Heart right ventricle (tissue), 16 donors: ENCODE measurements around the gene LMBR1. TPM values are rescaled to one million over a fixed set of nuclear protein-coding genes. Genes with fewer than 3 reads are reported as not detected.
"Not testable (repeated sequence)": the region's sequence is repeated elsewhere in the genome, so short reads cannot be mapped to it uniquely, and the experiment has no call there.

ENCODE experiments used
- ATAC-seq, 8 donors: fragments of 200-7000 bp; cut with Tn5 transposase; one replicate each; pipeline ENCODE4 v1.9.1; 2020; ENCODE audit warnings: mild to moderate bottlenecking in 8 of 8, moderate library complexity in 8 of 8, moderate number of reproducible peaks in 1 of 8
- DNase-seq, 2 donors: peaks; one replicate each; pipeline ENCODE4 v3.0.0-alpha.2; 2020
- H3K27ac ChIP-seq, 10 donors: fragments of 200-600 bp; sonication (generic) in 2 of 10; one replicate each; pipeline versions ENCODE4 v1.5.0 to v1.8.0; 2020 to 2022; ENCODE audit warnings: mild to moderate bottlenecking in 3 of 10
- H3K27me3 ChIP-seq, 7 donors: fragments of 200-600 bp; one replicate each; pipeline ENCODE4 v1.8.0; 2021 to 2022; ENCODE audit warnings: mild to moderate bottlenecking in 2 of 7
- H3K36me3 ChIP-seq, 9 donors: fragments of 200-600 bp; sonication (generic) in 1 of 9; one replicate each; pipeline versions ENCODE4 v1.5.0 to v1.8.0; 2020 to 2022; ENCODE audit warnings: mild to moderate bottlenecking in 2 of 9
- H3K4me1 ChIP-seq, 9 donors: fragments of 200-600 bp; sonication (generic) in 1 of 9; one replicate each; pipeline versions ENCODE4 v1.5.0 to v1.8.0; 2020 to 2022; ENCODE audit warnings: mild to moderate bottlenecking in 4 of 9
- H3K4me3 ChIP-seq, 10 donors: fragments of 200-600 bp; sonication (generic) in 2 of 10; one replicate each; pipeline versions ENCODE4 v1.5.0 to v1.8.0; 2020 to 2022; ENCODE audit warnings: mild to moderate bottlenecking in 7 of 10, moderate library complexity in 2 of 10
- H3K9me3 ChIP-seq, 11 donors: fragments of 200-600 bp in 10 of 11; sonication (generic) in 2 of 11; one replicate each; pipeline versions ENCODE4 v1.5.0 to v1.8.0; 2013 to 2022; ENCODE audit warnings: mild to moderate bottlenecking in 2 of 11, control low read depth in 1 of 11, moderate library complexity in 1 of 11
- CTCF ChIP-seq, 9 donors: fragments of 200-600 bp; sonication (generic) in 2 of 9; IDR thresholded peaks; one replicate each; pipeline versions ENCODE4 v1.5.0 to v1.8.0; 2021 to 2022; ENCODE audit warnings: antibody characterized with exemption in 9 of 9, mild to moderate bottlenecking in 5 of 9, moderate library complexity in 1 of 9
- WGBS, 2 donors: extraction: QIAGEN DNeasy Blood & Tissue Kit; methylation state at CpG; one replicate each; pipeline ENCODE4 v1.1.7; 2013; ENCODE audit warnings: inconsistent platforms in 1 of 2; 5-methylcytosine and 5-hydroxymethylcytosine counted together
- intact Hi-C, 10 donors: fragments of 100-400 bp; cut with DNase I; formaldehyde crosslinking; loops; one replicate each; pipeline versions ENCODE4 v1.11.1 to v1.14.2; 2022
- polyA plus RNA-seq, 2 donors: library from polyadenylated mRNA; stranded (reverse); fragments of 200-250 nt; gene quantifications; one replicate each; pipeline ENCODE4 v1.2.3, GENCODE V29; 2013
- total RNA-seq, 10 donors: library from RNA; stranded (reverse); fragmentation: NEBNext Ultra II Directional in 3 of 10; extraction: Animal tissue kit (Norgen Biotek cat#: 25700) in 3 of 10; gene quantifications; one replicate each; pipeline versions ENCODE4 v1.2.1 to v1.2.4, GENCODE V29; 2021 to 2023
- donor health status: Arrhythmogenic right ventricular cardiomyopathy.
- donor health status: ischemic (EF 13 %, LVEDD 7.1; RV severe dilation, severe dysfunction).
- donor health status: healthy with polysubstance abuse.
- donor health status: DM: no; HTN: yes; CAD: no.
- donor health status: DM: no; HTN: no; CAD: no.
- donor health status: ischemic (EF 25% LVEDD 6.9; RV normal size, moderate dysfunction).
- donor health status: ischemic (EF 25% LVEDD 5.7; RV mildly dilated, moderate dysfunction).
- donor health status: healthy.
- donor health status: DM: yes; HTN: yes; CAD: no.
- donor health status: Ischemic cardiomyopathy.
- donor health status: ischemic (EF 35%, LVEDD 5.7; RV mildly dilated, moderate dysfunction).
- donor health status: nonischemic (EF 11% LVEDD 7.7; RV severe dilation, severe dysfunction).
- donor health status: DM: yes; HTN: yes; CAD: no.
- donor health status: PGD.
- donor health status: ischemic (EF 29% LVEDD 5.4; RV normal size, mild dysfunction).
- donor health status: nonischemic (EF 23%, LVEDD 6.1; RV moderate dilation, normal function).

LMBR1 gene
- total and polyA plus RNA-seq, 12 donors = 9.0 to 45.5 (median 37.5) TPM

- H3K4me1 ChIP-seq = no peaks in the 10 kb centered on the region
- 98% methylated on average over 3 of the region's 3 CpGs for WGBS, 2 donors
- no peaks in the 10 kb centered on the region for H3K27me3 ChIP-seq
- peaks cover 0 to 44% (median 0%) of the 10 kb centered on the region in 9 donors for H3K36me3 ChIP-seq
- intact Hi-C loops = loop anchor here in 2 of 10 donors (10.0 kb wide), 2 partner anchors 1007 to 1017 kb away; no protein-coding TSS in a partner anchor
- DNase-seq (no peak), ATAC-seq (no peak)
- no peak for TF ChIP-seq CTCF (IDR thresholded peaks at IDR 0.05)
- no peak overlapping the region for H3K4me3 ChIP-seq
- no peak overlapping the region for H3K27ac ChIP-seq
- no peaks in the 10 kb centered on the region for H3K9me3 ChIP-seq
Measured at GRCh38 chr7:156811706-156812105, 81.3 kb downstream of the LMBR1 start.

GRCh38 chr7:156803656-156804055 lies 89.3 kb downstream of the LMBR1 start:
- H3K27me3 ChIP-seq, H3K27ac ChIP-seq, DNase-seq, intact Hi-C loops, H3K4me3 ChIP-seq, H3K4me1 ChIP-seq, ATAC-seq, H3K9me3 ChIP-seq: not testable (repeated sequence)
- WGBS, 2 donors = 89 to 96% methylated on average over 4 of the region's 4 CpGs
- peaks cover 0 to 22% (median 0%) of the 10 kb centered on the region in 9 donors for H3K36me3 ChIP-seq

GRCh38 chr7:156802214-156802613 lies 90.8 kb downstream of the LMBR1 start:
- H3K4me1 ChIP-seq = no peaks in the 10 kb centered on the region
- no peak for TF ChIP-seq CTCF (IDR thresholded peaks at IDR 0.05)
- no peaks in the 10 kb centered on the region for H3K27me3 ChIP-seq
- H3K27ac ChIP-seq = no peak overlapping the region
- DNase-seq (no peak), ATAC-seq (no peak)
- no peaks in the 10 kb centered on the region for H3K9me3 ChIP-seq
- peaks cover 0 to 22% (median 0%) of the 10 kb centered on the region in 9 donors for H3K36me3 ChIP-seq
- WGBS, 2 donors = 98 to 99% methylated on average over 3 of the region's 3 CpGs
- H3K4me3 ChIP-seq = no peak overlapping the region
- intact Hi-C loops = no loop called here

- Histone ChIP-seq H3K36me3 (peaks cover 0 to 29% (median 0%) of the 10 kb centered on the region in 9 donors), H3K27ac (no peak overlapping the region), H3K9me3 (no peaks in the 10 kb centered on the region), H3K4me1 (peaks cover 0 to 10% (median 0%) of the 10 kb centered on the region in 9 donors), H3K4me3 (no peak overlapping the region), H3K27me3 (no peaks in the 10 kb centered on the region)
- no peak for ATAC-seq
- no peak for TF ChIP-seq CTCF (IDR thresholded peaks at IDR 0.05)
- WGBS, 2 donors = 97 to 98% methylated on average over 4 of the region's 4 CpGs
- DNase-seq = no peak
- intact Hi-C loops = no loop called here
Measured at GRCh38 chr7:156795415-156795814, 97.6 kb downstream of the LMBR1 start.

GRCh38 chr7:156793334-156793733 lies 99.6 kb downstream of the LMBR1 start:
- DNase-seq = no peak
- intact Hi-C loops = no loop called here
- no peak for ATAC-seq
- H3K9me3 ChIP-seq = no peaks in the 10 kb centered on the region
- H3K27ac ChIP-seq = no peak overlapping the region
- no peak overlapping the region for H3K4me3 ChIP-seq
- TF ChIP-seq CTCF (IDR thresholded peaks at IDR 0.05) = no peak
- H3K27me3 ChIP-seq = no peaks in the 10 kb centered on the region
- 96% methylated on average over 2 of the region's 2 CpGs for WGBS, 2 donors
- peaks cover 0 to 28% (median 0%) of the 10 kb centered on the region in 9 donors for H3K36me3 ChIP-seq
- H3K4me1 ChIP-seq = peaks cover 0 to 11% (median 0%) of the 10 kb centered on the region in 9 donors
